Measurements from ENCODE around the gene RTN4. TPM values are rescaled to one million over a fixed set of nuclear protein-coding genes. Genes with fewer than 3 reads are reported as not detected.
A peak's percentile ranks its signal among the peaks of the same experiment; 100 is the strongest.

The RTN4 gene
- total RNA-seq, 4 donors from 2014 or later = 234 to 395 (median 319) TPM

DNA sequence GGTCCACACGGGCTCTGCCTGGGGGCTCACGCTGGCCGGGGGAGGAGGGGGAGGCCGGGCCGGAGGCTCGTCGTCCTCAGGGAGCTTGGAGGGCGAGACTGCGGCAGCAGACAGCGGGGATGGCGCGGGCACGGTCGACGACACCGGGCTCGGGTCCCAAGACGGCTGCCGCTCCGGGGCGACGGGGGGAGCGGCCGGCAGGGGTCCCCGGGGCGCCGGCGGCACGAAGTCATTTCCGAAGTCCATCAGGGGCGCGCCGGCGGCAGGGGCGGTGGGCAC lies 491 bp downstream of the RTN4 start:
- Histone ChIP-seq H3K36me3 (no peaks in the 10 kb centered on the region), H3K9me3 (no peaks in the 10 kb centered on the region), H3K27me3 (no peaks in the 10 kb centered on the region), H3K27ac (peak overlapping the region; percentile 99), H3K4me1 (peaks cover 47% of the 10 kb centered on the region), H3K4me3 (peak overlapping the region; percentile 98)
- peak in 1 of 2 donors; percentile 74 for DNase-seq (ENCODE audit: low spot score in 2 of 2)
- 3% methylated on average over 5 of the region's 35 CpGs for WGBS
- TF ChIP-seq POLR2AphosphoS5 (IDR thresholded peaks at IDR 0.05) = no peak
- no peak for TF ChIP-seq EP300 (IDR thresholded peaks at IDR 0.05)
- TF ChIP-seq POLR2A (IDR thresholded peaks at IDR 0.05) = no peak
- TF ChIP-seq, protein P1, sequence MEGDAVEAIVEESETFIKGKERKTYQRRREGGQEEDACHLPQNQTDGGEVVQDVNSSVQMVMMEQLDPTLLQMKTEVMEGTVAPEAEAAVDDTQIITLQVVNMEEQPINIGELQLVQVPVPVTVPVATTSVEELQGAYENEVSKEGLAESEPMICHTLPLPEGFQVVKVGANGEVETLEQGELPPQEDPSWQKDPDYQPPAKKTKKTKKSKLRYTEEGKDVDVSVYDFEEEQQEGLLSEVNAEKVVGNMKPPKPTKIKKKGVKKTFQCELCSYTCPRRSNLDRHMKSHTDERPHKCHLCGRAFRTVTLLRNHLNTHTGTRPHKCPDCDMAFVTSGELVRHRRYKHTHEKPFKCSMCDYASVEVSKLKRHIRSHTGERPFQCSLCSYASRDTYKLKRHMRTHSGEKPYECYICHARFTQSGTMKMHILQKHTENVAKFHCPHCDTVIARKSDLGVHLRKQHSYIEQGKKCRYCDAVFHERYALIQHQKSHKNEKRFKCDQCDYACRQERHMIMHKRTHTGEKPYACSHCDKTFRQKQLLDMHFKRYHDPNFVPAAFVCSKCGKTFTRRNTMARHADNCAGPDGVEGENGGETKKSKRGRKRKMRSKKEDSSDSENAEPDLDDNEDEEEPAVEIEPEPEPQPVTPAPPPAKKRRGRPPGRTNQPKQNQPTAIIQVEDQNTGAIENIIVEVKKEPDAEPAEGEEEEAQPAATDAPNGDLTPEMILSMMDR (IDR thresholded peaks at IDR 0.05) = no peak

DNA sequence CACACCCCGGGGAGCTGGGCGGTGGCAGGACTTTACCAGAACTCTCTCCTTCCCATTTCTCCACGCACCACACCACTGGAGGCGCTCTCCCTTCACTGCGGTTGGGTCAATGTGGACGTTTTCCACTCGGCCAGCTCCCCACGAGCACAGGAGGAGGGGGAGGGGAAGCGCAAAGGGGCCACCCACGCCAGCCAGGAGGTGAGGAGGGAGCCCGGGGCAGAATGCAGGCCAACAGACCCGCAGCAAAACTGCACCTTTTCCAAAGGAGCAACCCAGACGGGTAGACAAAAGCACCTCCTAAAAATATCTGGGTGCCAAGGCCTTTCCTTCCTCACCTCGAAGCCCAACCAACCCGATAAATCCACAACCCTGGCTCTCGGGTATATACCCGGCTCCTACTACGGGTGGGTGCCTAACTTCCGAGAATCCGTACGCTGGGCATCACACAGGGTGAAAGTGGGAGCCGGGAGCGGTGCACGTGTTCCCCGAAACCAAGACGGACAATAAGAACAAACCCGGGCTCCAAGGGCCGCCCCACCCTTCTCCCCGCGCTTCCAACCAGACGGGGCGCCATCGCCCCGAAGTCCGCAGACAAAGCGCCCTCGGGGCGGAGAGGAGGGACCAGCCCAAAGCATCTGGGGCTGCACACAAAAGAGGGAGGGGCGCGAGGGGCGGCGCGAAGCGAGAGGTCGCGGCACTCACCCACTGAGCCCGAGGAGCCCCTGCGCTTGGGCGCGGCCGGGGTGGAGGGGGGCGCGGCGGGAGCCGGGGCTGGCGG lies 1.0 kb downstream of the RTN4 start:
- H3K4me1 ChIP-seq = peaks cover 50% of the 10 kb centered on the region

DNA sequence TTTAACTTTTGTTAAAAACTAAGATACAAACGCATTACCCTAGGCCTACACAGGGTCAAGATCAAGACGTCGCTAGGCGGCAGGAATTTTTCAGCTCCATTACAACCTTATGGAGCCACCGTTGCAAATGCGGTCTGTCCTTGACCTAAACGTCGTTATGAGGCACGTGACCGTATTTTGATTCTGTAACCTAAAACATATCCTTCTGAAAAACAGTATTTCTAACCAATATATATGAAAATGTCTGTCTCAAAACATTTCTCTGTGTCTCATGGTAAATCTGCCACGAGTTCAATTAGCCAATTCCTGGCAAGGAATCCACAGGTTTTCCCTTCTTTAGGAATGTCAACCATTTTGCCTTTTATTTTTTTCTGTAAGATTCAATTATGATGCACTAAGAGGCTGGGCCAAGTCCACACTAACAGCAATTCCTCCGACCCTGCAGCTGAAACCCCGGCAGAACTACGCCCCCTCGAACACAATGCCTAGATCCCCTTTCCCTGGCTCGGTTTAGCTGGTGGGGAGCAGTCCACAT lies 1.7 kb downstream of the RTN4 start:
- no peaks in the 10 kb centered on the region for H3K27me3 ChIP-seq
- H3K9me3 ChIP-seq = no peaks in the 10 kb centered on the region
- H3K27ac ChIP-seq = peak overlapping the region; percentile 99
- H3K4me1 ChIP-seq = peaks cover 55% of the 10 kb centered on the region
- peak overlapping the region; percentile 98 for H3K4me3 ChIP-seq
- no peaks in the 10 kb centered on the region for H3K36me3 ChIP-seq
- no peak for DNase-seq (ENCODE audit: low spot score in 2 of 2)
- WGBS = under 1% methylated on average over 16 of the region's 16 CpGs
- no peak for TF ChIP-seq EP300 (IDR thresholded peaks at IDR 0.05)
- no peak for TF ChIP-seq POLR2A (IDR thresholded peaks at IDR 0.05)
- TF ChIP-seq POLR2AphosphoS5 (IDR thresholded peaks at IDR 0.05) = no peak
- TF ChIP-seq, protein P1 (IDR thresholded peaks at IDR 0.05) = no peak

More for the DNA sequence above, 1.0 kb downstream of the RTN4 start:
- Histone ChIP-seq H3K36me3 (no peaks in the 10 kb centered on the region), H3K27me3 (no peaks in the 10 kb centered on the region), H3K27ac (peak overlapping the region; percentile 99), H3K9me3 (no peaks in the 10 kb centered on the region), H3K4me3 (peak overlapping the region; percentile 98)
- TF ChIP-seq POLR2AphosphoS5 (IDR thresholded peaks at IDR 0.05) (peak in 1 of 3 donors; percentile 12), POLR2A (IDR thresholded peaks at IDR 0.05) (no peak)
- TF ChIP-seq, protein P1 (IDR thresholded peaks at IDR 0.05) = peak; percentile 57 to 74
- 2% methylated on average over 42 of the region's 56 CpGs for WGBS
- peak; percentile 93 to 95 for DNase-seq (ENCODE audit: low spot score in 2 of 2)

DNA sequence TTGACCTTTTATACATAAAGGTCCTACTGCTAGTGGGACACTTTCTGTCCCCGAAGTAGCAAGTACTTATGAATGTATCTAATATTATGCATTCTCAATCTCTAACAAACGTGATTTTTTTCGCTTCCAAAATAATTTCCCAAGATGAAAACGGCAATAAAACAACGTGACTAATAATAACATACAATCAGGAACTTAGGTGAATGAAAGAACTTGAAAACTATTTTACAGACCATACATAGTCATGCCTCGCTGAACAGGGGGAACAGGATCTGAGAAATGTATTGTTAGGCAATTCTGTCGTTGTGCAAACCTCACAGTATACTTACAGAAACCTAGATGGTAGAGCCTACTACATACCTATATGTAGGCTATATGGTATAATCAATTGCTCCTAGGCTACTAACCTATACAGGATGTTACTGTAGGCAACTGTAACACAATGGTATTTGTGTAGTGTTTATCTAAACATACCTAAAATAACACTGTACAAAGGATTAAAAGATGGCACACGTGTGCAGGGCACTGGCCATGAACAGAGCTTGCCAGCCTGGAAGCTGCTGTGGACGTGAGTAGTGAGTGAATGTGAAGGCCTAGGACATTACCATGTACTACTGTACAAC lies 2.5 kb downstream of the RTN4 start:
- H3K4me1 ChIP-seq = peaks cover 61% of the 10 kb centered on the region
- TF ChIP-seq POLR2A (IDR thresholded peaks at IDR 0.05) (no peak), POLR2AphosphoS5 (IDR thresholded peaks at IDR 0.05) (peak in 1 of 3 donors; percentile 29)
- TF ChIP-seq, protein P1 (IDR thresholded peaks at IDR 0.05) = no peak
- no peaks in the 10 kb centered on the region for H3K9me3 ChIP-seq
- peak overlapping the region; percentile 99 for H3K27ac ChIP-seq
- H3K4me3 ChIP-seq = peak overlapping the region; percentile 98
- H3K27me3 ChIP-seq = no peaks in the 10 kb centered on the region
- 8% methylated on average over 9 of the region's 9 CpGs for WGBS
- H3K36me3 ChIP-seq = no peaks in the 10 kb centered on the region
- DNase-seq (ENCODE audit: low spot score in 2 of 2) = no peak

DNA sequence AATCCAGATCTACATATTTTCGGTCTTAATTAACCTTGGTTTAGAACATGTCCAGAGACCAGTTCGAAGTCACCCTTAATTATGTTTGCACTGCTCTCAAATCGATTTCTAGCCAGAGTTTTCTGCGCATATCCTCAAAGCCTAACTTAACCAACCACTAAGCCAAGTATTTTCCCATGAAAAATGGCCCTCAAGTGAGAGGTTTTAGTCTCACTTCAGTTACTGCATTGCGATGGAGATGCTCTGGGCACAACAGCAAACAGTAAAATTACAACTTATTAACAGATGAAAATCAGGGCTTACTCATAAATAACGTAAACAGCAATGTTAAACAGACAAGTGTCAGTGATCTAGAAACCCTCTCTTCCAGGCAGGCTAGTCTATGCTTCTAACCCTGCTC lies 4.5 kb downstream of the RTN4 start:
- no peaks in the 10 kb centered on the region for H3K27me3 ChIP-seq
- no peaks in the 10 kb centered on the region for H3K9me3 ChIP-seq
- TF ChIP-seq, protein P1 (IDR thresholded peaks at IDR 0.05) = no peak
- TF ChIP-seq POLR2AphosphoS5 (IDR thresholded peaks at IDR 0.05) = no peak
- TF ChIP-seq POLR2A (IDR thresholded peaks at IDR 0.05) = no peak
- no peak for TF ChIP-seq EP300 (IDR thresholded peaks at IDR 0.05)
- H3K36me3 ChIP-seq = no peaks in the 10 kb centered on the region
- H3K27ac ChIP-seq = peak overlapping the region; percentile 99
- 51% methylated on average over 6 of the region's 6 CpGs for WGBS
- H3K4me1 ChIP-seq = peaks cover 63% of the 10 kb centered on the region
- DNase-seq (ENCODE audit: low spot score in 2 of 2) = no peak
- H3K4me3 ChIP-seq = peak overlapping the region; percentile 98
